Neural cell (in vitro differentiated cells): Measurements from ENCODE around the gene ARHGEF19.

Experiments
- EP300 ChIP-seq: fragments of 450-650 bp; conservative IDR thresholded peaks from 2 replicates; pipeline ENCODE4 v1.6.1; 2014; ENCODE audit warnings: antibody characterized with exemption, mild to moderate bottlenecking, moderate library complexity; ENCODE audit not compliant: poor library complexity, severe bottlenecking
- EZH2 ChIP-seq: fragments of 200-600, 300-800 bp; shearing (Covaris generic), sonication (generic); IDR thresholded peaks from 2 replicates; pipeline ENCODE4 v1.6.1; 2014; ENCODE audit warnings: antibody characterized with exemption, low read length, borderline replicate concordance, mild to moderate bottlenecking; ENCODE audit not compliant: insufficient read depth, poor library complexity, severe bottlenecking
- MXI1 ChIP-seq: fragments of 450-650 bp; conservative IDR thresholded peaks from 2 replicates; pipeline ENCODE4 v1.6.1; 2014; ENCODE audit warnings: antibody characterized with exemption, mild to moderate bottlenecking; ENCODE audit not compliant: poor library complexity, severe bottlenecking
- POLR2AphosphoS5 ChIP-seq: IDR thresholded peaks from 2 replicates; pipeline ENCODE4 v1.6.1; 2012
- RAD21 ChIP-seq: fragments of 450-650 bp; conservative IDR thresholded peaks from 2 replicates; pipeline ENCODE4 v1.6.1; 2014; ENCODE audit warnings: antibody characterized with exemption, mild to moderate bottlenecking, moderate library complexity
- SMC3 ChIP-seq: fragments of 450-650 bp; conservative IDR thresholded peaks from 2 replicates; pipeline ENCODE4 v1.6.1; 2014; ENCODE audit warnings: antibody characterized with exemption, mild to moderate bottlenecking, moderate library complexity; ENCODE audit not compliant: poor library complexity
- TAF1 ChIP-seq: IDR thresholded peaks from 2 replicates; pipeline ENCODE4 v1.6.1; 2012; ENCODE audit warnings: low read depth
- TF ChIP-seq, protein P1 (sequence below): fragments of 450-650 bp; IDR thresholded peaks from 2 replicates; pipeline ENCODE4 v1.5.1; 2014; ENCODE audit warnings: antibody characterized with exemption, mild to moderate bottlenecking, moderate library complexity; ENCODE audit not compliant: poor library complexity, severe bottlenecking
- TF ChIP-seq, protein P2 (sequence below): IDR thresholded peaks from 2 replicates; pipeline ENCODE4 v1.6.1; 2012; ENCODE audit warnings: borderline replicate concordance

DNA sequence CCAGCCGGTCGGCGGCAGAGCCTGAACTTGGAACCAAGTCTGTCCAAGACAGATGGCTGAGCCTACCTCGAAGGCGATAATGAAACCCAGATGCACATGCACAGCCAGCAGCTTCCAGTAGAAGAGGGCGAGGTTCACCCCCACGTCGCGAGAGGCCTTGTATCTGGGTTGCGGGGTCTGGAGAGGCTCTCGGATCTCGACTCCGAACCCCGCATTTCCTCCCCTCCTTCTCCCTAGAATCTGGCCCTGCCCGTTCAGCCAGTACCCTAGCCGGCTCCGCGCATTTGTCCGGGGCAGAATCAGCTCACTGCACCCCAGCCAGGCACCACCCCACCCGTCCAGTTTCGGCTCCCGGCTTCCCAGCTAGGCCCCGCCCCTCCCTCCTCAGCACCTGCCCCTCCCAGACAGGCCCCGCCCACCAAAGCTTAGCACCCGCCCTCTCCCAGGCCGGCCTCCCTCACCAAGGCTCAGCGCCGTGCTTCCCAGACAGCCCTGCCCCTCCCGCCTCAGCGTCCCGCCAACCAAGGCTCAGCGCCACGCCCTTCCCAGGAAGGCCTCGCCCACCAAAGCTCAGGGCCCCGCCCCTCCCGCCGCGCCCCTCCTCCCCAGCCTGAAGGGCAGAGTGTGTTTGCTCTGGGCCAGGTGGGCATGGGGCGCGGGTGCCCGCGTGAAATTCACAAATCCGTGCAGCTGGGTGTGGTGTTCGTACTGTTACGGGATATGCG lies 4.8 kb upstream of the ARHGEF19 start:
- TF ChIP-seq, protein P1, sequence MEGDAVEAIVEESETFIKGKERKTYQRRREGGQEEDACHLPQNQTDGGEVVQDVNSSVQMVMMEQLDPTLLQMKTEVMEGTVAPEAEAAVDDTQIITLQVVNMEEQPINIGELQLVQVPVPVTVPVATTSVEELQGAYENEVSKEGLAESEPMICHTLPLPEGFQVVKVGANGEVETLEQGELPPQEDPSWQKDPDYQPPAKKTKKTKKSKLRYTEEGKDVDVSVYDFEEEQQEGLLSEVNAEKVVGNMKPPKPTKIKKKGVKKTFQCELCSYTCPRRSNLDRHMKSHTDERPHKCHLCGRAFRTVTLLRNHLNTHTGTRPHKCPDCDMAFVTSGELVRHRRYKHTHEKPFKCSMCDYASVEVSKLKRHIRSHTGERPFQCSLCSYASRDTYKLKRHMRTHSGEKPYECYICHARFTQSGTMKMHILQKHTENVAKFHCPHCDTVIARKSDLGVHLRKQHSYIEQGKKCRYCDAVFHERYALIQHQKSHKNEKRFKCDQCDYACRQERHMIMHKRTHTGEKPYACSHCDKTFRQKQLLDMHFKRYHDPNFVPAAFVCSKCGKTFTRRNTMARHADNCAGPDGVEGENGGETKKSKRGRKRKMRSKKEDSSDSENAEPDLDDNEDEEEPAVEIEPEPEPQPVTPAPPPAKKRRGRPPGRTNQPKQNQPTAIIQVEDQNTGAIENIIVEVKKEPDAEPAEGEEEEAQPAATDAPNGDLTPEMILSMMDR, result no peak
- no peak for TF ChIP-seq EP300
- no peak for TF ChIP-seq TAF1
- TF ChIP-seq EZH2, result no peak
- no peak for TF ChIP-seq POLR2AphosphoS5
- TF ChIP-seq SMC3, result no peak
- TF ChIP-seq RAD21, result no peak
- TF ChIP-seq, protein P2, sequence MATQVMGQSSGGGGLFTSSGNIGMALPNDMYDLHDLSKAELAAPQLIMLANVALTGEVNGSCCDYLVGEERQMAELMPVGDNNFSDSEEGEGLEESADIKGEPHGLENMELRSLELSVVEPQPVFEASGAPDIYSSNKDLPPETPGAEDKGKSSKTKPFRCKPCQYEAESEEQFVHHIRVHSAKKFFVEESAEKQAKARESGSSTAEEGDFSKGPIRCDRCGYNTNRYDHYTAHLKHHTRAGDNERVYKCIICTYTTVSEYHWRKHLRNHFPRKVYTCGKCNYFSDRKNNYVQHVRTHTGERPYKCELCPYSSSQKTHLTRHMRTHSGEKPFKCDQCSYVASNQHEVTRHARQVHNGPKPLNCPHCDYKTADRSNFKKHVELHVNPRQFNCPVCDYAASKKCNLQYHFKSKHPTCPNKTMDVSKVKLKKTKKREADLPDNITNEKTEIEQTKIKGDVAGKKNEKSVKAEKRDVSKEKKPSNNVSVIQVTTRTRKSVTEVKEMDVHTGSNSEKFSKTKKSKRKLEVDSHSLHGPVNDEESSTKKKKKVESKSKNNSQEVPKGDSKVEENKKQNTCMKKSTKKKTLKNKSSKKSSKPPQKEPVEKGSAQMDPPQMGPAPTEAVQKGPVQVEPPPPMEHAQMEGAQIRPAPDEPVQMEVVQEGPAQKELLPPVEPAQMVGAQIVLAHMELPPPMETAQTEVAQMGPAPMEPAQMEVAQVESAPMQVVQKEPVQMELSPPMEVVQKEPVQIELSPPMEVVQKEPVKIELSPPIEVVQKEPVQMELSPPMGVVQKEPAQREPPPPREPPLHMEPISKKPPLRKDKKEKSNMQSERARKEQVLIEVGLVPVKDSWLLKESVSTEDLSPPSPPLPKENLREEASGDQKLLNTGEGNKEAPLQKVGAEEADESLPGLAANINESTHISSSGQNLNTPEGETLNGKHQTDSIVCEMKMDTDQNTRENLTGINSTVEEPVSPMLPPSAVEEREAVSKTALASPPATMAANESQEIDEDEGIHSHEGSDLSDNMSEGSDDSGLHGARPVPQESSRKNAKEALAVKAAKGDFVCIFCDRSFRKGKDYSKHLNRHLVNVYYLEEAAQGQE, result no peak
- TF ChIP-seq MXI1, result no peak
